Left cardiac atrium (tissue), 4 donors: ENCODE data around the gene DUSP18. TPM values are rescaled to one million over a fixed set of nuclear protein-coding genes. Genes with fewer than 3 reads are reported as not detected.
"Not testable (repeated sequence)": the region's sequence is repeated elsewhere in the genome, so short reads cannot be mapped to it uniquely, and the experiment has no call there.

Experiments
- ATAC-seq, 2 donors: fragments of 200-7000 bp; cut with Tn5 transposase; one replicate each; pipeline ENCODE4 v1.9.1; 2020; ENCODE audit warnings: mild to moderate bottlenecking in 2 of 2, moderate library complexity in 2 of 2
- DNase-seq: peaks from one replicate; pipeline ENCODE4 v3.0.0-alpha.2; 2020
- intact Hi-C, 2 donors: fragments of 100-400 bp; cut with DNase I; formaldehyde crosslinking; loops; one replicate each; pipeline versions ENCODE4 v1.14.1 to v1.15.1; 2022 to 2023
- total RNA-seq, 2 donors: library from RNA; stranded (reverse); fragmentation: NEBNext Ultra II Directional; extraction: Animal tissue kit (Norgen Biotek cat#: 25700); gene quantifications; one replicate each; pipeline ENCODE4 v1.2.1, GENCODE V29; 2021
- donor health status: DM: no; HTN: yes; CAD: no.
- donor health status: DM: no; HTN: yes; CAD: no; lungs with severe emphysema.
- donor health status: DM: yes; HTN: yes; CAD: no.
- donor health status: Dilated cardiomyopathy.

Gene DUSP18
- total RNA-seq, 2 donors from 2014 or later, result 3.8 to 5.6 TPM

- DNase-seq (no peak), ATAC-seq (peak in 1 of 2 donors; percentile 65)
- intact Hi-C loops, result no loop called here
Observed at GRCh38 chr22:30680991-30681770, 13.5 kb upstream of the DUSP18 start.

GRCh38 chr22:30679895-30680690 lies 12.4 kb upstream of the DUSP18 start:
- DNase-seq, ATAC-seq, intact Hi-C loops: not testable (repeated sequence)

DNA sequence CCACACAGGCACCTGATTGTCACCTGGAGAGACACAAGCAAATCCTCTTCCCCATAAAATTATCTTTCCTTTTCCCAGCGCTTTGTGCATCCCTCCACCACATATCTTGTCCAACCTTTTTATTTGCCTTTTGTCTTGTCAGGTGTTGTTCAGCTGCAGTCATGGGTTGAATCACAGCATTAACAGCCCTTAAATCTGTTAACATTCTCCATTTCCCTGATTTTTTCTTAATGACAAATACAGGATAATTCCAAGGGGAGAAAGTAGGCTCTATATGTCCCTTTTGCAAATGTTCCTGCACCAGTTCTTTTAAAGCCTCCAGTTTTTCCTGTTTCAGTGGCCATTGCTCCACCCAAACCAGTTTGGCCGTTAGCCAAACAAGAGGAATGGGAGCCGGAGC lies 8.9 kb upstream of the DUSP18 start:
- DNase-seq, ATAC-seq, intact Hi-C loops: not testable (repeated sequence)

- DNase-seq, result no peak
- intact Hi-C loops, result no loop called here
- no peak for ATAC-seq
Observed at GRCh38 chr22:30675436-30675835, 7.8 kb upstream of the DUSP18 start.

GRCh38 chr22:30674482-30674881 lies 6.8 kb upstream of the DUSP18 start:
- DNase-seq, result no peak
- intact Hi-C loops, result no loop called here
- ATAC-seq, result no peak

DNA sequence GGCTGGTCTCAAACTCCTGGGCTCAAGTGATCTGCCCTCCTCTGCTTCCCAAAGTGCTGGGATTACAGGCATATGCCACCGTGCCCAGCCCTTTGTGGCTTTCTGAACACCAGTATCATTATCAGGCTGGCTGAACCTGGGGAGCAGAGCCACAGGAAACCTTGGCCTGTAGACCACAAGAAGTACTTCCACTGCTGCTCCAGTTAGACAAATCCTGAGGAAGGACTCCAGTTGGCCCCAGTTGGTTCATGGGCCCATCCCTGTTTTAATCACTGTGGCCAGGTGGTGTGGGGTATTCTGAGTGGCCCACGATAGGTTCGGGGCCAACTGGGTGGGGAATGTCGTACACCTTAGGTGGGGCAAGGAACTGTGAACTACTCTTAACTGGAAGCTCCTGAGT lies 5.5 kb upstream of the DUSP18 start:
- DNase-seq (no peak), ATAC-seq (no peak)
- intact Hi-C loops, result no loop called here

DNA sequence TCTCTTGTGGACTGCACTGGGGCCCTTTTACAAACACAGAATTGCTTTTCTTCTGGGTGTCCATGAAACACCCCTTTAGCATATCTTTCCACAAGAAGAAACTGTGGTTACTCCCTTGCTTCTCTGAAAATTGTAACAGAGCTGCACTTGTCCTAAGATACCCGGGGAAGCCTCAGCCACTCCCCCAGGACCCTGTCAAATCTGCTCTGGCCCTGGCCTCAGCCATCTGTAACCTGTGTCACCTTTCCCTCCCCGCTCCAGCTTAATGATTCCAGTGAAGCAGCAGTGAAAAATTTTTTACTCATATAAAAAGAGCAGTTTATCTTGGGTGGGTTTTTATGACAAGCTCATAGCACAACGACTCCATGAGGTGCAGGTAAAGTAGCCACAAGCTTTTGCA lies 3.4 kb upstream of the DUSP18 start:
- no peak for DNase-seq
- intact Hi-C loops, result no loop called here
- no peak for ATAC-seq

DNA sequence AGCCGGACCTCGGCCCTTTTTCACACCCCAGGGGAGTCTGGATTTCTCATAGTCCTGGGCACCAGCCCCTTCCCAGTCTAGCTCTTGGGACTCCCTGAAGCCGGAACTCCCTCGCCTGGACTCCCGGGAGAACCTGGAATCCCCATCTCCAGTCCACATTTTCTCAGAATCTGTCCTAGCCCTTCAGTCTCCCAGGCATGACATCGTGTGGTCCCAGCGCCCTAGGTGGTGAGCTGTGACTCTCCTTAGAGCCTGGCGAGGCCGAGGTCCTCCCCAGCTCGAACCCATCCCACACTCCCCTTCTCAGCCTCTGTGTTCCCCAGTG lies 673 bp upstream of the DUSP18 start:
- no peak for ATAC-seq
- intact Hi-C loops, result no loop called here
- DNase-seq, result no peak

- DNase-seq, result no peak
- intact Hi-C loops, result no loop called here
- no peak for ATAC-seq
Observed at GRCh38 chr22:30667107-30667493, 575 bp downstream of the DUSP18 start.

- DNase-seq, result no peak
- ATAC-seq, result no peak
- intact Hi-C loops, result no loop called here
Observed at GRCh38 chr22:30665786-30666185, 1.9 kb downstream of the DUSP18 start.

DNA sequence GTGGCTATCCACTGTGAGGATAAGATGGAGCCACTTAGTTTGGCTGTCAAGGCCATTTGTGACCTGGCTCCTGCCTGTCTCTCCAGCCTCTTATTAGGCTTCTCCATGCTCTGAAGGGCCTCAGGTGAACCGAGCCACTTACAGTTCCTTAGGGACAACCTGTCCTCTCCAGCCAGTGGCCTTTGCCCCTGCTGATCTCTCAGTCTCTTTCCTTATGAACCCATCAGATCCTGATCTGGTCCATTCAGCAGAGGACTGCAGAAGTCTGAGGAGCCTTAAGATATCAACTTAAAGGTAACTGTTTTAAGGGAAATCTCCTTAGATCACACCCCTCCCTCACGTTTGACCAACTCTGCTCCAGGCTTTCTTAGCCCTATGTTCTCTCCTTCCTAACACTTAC lies 2.4 kb downstream of the DUSP18 start:
- no peak for DNase-seq
- no peak for ATAC-seq
- intact Hi-C loops, result no loop called here

GRCh38 chr22:30664798-30665197 lies 2.9 kb downstream of the DUSP18 start:
- DNase-seq, result no peak
- intact Hi-C loops, result no loop called here
- ATAC-seq, result no peak

DNA sequence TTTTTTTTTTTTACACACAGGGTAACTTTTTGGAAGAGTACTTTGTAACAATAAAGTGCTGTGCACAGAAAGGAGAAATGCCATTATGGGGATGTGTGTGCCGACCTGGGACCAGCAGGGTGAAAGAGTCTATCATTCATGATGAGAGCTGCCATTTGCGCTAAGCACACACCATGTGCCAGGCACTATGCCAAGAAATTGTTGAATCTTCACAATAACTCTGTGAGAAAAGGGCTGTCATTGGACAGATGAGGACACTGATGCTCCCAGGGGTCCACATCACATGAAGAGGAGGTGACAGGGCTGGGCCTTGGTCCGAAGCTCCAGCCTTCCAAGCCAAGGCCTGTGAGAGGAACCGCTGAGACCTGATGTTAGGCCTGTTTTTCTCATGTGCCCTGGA lies 5.6 kb downstream of the DUSP18 start:
- ATAC-seq (no peak), DNase-seq (no peak)
- intact Hi-C loops, result no loop called here

DNA sequence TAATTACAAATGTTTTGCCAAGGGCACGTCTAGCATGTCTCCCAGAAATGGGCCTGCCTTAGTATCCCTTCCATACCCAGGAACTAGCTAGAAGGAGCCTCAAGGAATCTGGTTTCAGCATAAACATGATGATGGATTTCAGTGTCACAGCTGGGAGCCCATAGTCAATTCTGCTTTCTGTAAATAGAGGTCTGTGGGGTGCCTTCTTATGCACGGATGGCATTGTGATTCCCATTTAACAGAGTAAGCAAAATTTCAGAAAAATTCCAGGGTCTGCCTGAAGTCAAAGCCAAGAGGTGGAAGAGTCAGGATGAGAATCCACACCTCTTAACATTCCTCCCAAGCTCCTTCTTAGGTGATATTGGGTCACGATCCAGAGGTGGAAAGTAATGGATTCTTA lies 12.1 kb downstream of the DUSP18 start:
- intact Hi-C loops, result no loop called here

GRCh38 chr22:30654361-30654760 lies 13.3 kb downstream of the DUSP18 start:
- ATAC-seq (no peak), DNase-seq (no peak)
- intact Hi-C loops, result no loop called here

More for the DNA sequence above, 12.1 kb downstream of the DUSP18 start:
- DNase-seq (no peak), ATAC-seq (no peak)

GRCh38 chr22:30652852-30653251 lies 14.8 kb downstream of the DUSP18 start:
- DNase-seq, result no peak
- intact Hi-C loops, result no loop called here
- ATAC-seq, result no peak

GRCh38 chr22:30650508-30651116 lies 17.1 kb downstream of the DUSP18 start:
- peak; percentile 36 for DNase-seq
- peak in 1 of 2 donors; percentile 19 for ATAC-seq
- intact Hi-C loops, result no loop called here

GRCh38 chr22:30649430-30650007 lies 18.2 kb downstream of the DUSP18 start:
- intact Hi-C loops, result no loop called here
- ATAC-seq (peak in 1 of 2 donors; percentile 89), DNase-seq (peak; percentile 70)

- no peak for DNase-seq
- intact Hi-C loops, result no loop called here
- ATAC-seq, result no peak
Observed at GRCh38 chr22:30648825-30649224, 18.9 kb downstream of the DUSP18 start.

DNA sequence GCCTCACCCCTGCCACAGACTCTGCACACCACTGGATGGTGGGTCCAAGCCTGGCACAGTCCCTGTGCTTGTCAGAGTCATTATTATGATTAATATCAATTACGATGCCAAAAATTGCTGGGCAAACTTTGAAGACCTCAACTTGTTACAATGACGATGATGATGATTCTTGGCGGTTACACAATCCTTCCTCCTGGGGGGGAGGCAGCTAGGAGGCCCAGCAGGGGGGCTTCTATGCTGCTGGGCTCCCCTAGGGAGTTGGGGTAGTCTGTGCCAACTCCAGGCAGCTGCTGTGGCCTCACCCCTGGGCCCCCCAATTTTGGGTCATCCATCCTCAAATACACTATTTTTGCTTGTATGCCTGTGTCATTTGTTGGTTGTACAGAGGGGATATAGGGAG lies 20.1 kb downstream of the DUSP18 start:
- intact Hi-C loops, result no loop called here
- no peak for DNase-seq
- no peak for ATAC-seq
